GM15510 (cell line): Measurements from ENCODE around the gene PFN2.

Experiments used
- POLR2A ChIP-seq: IDR thresholded peaks from 3 replicates; pipeline ENCODE4 v1.6.1; 2011; ENCODE audit warnings: borderline replicate concordance; ENCODE audit not compliant: insufficient read length; ENCODE audit errors: extremely low read depth

The PFN2 gene, protein sequence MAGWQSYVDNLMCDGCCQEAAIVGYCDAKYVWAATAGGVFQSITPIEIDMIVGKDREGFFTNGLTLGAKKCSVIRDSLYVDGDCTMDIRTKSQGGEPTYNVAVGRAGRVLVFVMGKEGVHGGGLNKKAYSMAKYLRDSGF

DNA sequence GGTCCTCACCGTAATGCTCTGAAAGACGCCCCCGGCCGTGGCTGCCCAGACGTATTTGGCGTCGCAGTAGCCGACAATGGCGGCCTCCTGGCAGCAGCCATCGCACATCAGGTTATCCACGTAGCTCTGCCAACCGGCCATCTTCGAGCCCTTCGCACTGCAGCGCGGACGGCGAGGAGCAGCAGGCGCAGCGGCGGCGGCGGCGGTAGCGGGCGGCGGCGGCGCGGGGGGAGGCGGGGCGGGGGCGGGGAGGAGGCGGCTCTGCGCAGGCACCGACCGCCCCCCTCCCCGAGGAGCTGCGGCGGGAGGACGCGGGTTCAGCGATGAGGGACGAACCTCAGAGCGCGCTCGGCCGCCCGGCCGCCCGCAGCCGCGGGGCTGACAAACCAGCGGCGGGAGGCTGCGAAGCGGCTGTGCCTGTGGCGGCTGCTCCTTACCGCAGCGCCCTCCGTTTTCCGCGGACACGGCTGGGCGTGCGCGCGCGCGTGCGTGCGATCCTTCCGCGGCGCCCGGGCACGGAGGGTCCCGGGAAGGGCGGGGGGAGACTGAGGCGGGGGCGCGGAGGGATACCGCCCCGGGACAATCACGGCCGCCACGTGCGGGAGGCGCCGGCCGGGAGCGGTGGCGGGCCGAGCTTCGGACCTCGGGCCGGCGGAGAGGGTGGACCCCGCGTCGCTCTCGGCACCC is at the start of gene PFN2:
PFN2 (minus strand) TSS at position 180 of the 687 bp plus-strand sequence; CDS start at position 141, 39 bp downstream.
- peak; percentile 16 for TF ChIP-seq POLR2A

GRCh38 chr3:150015901-150016300 is 45.2 kb upstream of the PFN2 start:
- TF ChIP-seq POLR2A: no peak

DNA sequence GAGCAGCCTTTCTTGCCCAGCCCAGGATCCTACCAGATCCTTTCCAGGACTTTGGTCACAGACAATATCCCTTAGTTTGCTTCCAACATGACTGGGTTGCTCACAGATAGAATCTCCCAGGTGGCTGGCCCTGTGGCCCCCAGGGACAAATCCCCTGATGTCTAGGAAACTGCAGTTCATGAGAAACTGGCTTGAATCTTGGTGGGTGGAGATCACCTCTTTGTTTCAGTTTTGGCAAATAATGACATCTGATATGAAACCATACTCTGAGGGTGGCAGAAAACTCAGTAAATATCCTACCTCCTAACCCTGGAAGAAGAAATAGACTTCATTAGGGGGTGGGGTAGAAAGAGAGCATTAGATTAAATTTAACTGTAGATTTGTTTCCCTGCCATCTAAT is 44.1 kb upstream of the PFN2 start:
- TF ChIP-seq POLR2A: no peak

- no peak for TF ChIP-seq POLR2A
These were observed 43.1 kb upstream of the PFN2 start for GRCh38 chr3:150013801-150014200.

DNA sequence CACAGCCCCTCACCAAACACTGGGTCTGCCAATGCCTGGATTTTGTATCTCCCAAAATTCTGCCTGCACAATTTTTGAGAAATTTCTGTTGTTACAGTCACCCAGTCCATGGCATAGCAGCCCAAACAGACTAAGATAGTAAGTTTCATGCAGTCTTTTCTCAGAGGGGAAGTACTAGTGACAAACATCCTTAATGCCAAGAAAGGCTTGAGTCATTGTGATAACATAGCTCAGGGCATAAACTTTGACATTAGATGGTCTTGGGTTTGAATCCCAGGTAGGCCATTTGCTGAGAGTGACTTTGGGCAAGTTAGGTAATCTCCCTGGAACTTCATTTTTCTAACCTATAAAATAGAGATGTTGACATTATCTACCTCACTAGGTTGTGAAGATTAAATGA is 36.1 kb upstream of the PFN2 start:
- TF ChIP-seq POLR2A: no peak

- no peak for TF ChIP-seq POLR2A
These were observed 34.8 kb upstream of the PFN2 start for GRCh38 chr3:150005243-150006112.

- TF ChIP-seq POLR2A: no peak
These were observed 29.9 kb upstream of the PFN2 start for GRCh38 chr3:150000641-150001040.

GRCh38 chr3:149999421-149999820 is 28.7 kb upstream of the PFN2 start:
- no peak for TF ChIP-seq POLR2A

DNA sequence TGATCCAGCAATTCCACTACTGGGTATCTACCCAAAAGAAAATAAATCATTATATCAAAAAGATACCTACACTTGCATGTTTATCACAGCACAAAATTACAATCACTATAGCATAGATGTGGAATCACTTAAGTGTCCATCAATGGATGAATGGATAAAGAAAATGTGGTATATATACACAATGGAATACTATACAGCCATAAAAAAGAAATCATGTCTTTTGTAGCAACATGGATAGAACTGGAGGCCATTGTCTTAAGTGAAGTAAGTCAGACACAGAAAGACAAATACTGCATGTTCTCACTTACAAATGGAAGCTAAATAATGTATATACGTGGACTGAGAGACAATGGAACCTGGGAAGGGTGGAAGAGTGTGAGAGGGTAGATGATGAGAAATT is 28.3 kb upstream of the PFN2 start:
- TF ChIP-seq POLR2A: no peak

DNA sequence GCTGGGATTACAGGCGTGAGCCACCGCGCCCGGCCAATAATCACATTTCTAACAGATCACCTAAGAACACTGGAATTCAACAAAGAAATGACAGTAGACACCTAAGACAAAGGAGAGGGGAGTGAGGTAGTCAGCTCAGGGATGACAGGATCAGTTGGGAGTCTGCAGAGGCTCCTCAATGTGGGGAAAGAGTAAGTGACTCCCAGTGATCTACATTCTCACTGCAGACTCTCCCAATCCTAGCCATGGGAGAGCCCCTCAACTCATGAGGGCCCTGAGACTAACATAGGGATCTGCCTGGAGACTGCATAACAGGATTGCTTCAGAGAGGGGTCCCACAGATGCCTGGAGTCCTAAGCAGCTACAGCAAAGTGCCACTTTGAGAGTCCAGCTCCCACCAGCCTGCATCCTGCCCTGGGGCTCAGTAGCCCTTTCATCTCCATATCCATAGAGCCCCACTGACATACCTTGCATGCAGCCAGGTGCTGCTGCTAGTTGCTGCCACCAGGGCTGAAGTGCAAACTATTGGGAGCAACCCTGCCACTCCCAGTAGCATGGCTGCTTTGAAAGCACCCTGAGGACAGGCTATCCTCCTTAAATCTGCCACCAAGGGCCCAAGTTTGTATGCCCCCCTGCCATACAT is 21.8 kb upstream of the PFN2 start:
- TF ChIP-seq POLR2A: no peak

- TF ChIP-seq POLR2A: no peak
These were observed 19.8 kb upstream of the PFN2 start for GRCh38 chr3:149990423-149990948.

DNA sequence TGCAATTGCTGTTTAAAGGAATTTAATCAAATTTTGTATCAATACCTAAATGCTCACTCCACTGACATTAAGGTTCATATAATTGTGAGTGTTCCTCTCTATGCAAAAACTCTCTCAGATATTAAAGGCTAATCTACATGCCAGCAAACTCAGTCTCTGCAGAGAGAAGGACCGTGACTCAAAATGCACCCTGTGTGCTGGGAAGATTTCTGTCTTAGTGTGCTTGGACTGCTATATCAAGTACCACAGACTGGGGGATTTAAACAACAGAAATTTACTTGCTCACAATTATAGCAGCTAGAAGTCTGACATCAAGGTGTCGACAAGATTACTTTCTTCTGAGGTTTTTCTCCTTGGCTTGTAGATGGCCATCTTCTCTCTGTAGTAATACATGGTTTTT is 18.6 kb upstream of the PFN2 start:
- TF ChIP-seq POLR2A: no peak

GRCh38 chr3:149983628-149984027 is 12.9 kb upstream of the PFN2 start:
- no peak for TF ChIP-seq POLR2A

DNA sequence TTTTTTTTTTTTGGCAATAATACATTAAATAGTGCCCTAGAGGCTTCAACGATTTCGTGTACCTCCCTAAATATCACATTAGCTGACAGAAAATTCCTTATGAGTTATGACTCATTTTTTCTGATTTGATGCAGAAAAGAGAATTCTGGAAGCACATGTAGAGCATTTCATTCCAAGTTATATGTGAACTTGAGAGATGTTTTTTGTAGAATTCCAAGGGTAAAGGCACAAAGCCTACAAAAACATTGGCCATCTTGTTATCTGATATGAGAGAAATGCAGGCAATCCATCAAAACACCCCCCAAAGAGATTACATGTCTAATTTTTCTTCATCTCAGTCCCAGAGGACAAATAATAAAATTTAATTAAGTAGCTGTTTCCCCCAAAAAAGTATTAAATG is 6.7 kb upstream of the PFN2 start:
- no peak for TF ChIP-seq POLR2A

GRCh38 chr3:149975919-149976318 is 5.2 kb upstream of the PFN2 start:
- TF ChIP-seq POLR2A: no peak
